Astrocyte of the cerebellum (primary cell): Measurements from ENCODE around the gene C6orf62.
"Not testable (repeated sequence)": the region's sequence is repeated elsewhere in the genome, so short reads cannot be mapped to it uniquely, and the experiment has no call there.

Source experiments
- DNase-seq: peaks from one replicate; pipeline ENCODE4 v3.0.0-alpha.2; 2011; ENCODE audit warnings: low read depth
- H3K4me3 ChIP-seq: 2 replicates; pipeline ENCODE4 v1.5.1; 2011; ENCODE audit warnings: mild to moderate bottlenecking, low read depth, low read length, moderate library complexity
- in situ Hi-C: cut with HindIII; loops from 2 replicates; pipeline ENCODE4 v1.10.0; 2017; ENCODE audit warnings: low sequenced_read_pairs
- TF ChIP-seq, protein P1 (sequence below): IDR thresholded peaks from 2 replicates; pipeline ENCODE4 v1.5.1; 2012; ENCODE audit warnings: low read length, low read depth, moderate library complexity, mild to moderate bottlenecking; ENCODE audit errors: missing control alignments

Gene C6orf62

DNA sequence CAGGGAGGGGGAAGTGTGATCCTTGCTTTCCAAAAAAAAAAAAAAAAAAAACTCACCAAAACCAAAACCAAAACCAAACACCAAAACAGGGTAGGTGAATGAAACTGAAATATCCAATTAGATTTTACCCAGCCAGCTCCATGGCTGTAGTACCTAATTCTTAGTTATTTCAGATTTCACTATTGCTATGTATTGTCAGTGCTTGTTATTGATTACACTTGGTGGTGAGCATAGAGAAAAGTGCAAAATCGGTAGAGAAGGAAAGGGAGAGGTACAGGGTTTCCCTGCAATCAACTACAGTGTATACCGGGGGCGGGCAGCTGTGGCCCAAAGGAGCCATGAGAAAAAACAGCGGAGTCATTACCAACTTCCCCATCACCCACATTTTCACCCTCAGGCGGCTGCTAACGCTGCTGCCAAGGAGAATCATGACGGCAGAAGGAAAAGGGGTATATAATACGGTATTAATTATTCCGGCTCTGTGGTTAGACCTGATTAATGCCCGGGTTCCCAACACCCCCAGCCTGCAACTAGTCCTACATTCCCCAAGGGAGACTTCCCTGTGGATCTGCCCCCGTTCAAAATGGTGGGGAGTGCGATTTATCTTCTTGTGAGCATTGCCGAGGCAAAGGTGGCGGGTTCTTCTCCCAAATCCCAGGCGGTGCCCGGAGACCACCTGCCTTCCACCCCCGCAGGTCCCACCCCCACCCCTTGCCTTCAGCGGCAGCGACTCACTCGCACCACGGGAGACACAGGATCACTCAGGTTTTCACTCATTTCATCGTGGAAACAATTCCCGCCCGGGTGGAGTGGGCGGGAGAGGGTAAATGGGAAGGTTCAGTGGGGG, at the start of gene C6orf62:
C6orf62 (minus strand) TSS at position 30 of the 847 bp plus-strand sequence. CDS start 486 bp downstream, outside the sequence.
- peak within 1 kb of the TSS; percentile 99 for H3K4me3 ChIP-seq
- TF ChIP-seq, protein P1, sequence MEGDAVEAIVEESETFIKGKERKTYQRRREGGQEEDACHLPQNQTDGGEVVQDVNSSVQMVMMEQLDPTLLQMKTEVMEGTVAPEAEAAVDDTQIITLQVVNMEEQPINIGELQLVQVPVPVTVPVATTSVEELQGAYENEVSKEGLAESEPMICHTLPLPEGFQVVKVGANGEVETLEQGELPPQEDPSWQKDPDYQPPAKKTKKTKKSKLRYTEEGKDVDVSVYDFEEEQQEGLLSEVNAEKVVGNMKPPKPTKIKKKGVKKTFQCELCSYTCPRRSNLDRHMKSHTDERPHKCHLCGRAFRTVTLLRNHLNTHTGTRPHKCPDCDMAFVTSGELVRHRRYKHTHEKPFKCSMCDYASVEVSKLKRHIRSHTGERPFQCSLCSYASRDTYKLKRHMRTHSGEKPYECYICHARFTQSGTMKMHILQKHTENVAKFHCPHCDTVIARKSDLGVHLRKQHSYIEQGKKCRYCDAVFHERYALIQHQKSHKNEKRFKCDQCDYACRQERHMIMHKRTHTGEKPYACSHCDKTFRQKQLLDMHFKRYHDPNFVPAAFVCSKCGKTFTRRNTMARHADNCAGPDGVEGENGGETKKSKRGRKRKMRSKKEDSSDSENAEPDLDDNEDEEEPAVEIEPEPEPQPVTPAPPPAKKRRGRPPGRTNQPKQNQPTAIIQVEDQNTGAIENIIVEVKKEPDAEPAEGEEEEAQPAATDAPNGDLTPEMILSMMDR: no peak
- no peak for DNase-seq
- in situ Hi-C loops: no loop called here

DNA sequence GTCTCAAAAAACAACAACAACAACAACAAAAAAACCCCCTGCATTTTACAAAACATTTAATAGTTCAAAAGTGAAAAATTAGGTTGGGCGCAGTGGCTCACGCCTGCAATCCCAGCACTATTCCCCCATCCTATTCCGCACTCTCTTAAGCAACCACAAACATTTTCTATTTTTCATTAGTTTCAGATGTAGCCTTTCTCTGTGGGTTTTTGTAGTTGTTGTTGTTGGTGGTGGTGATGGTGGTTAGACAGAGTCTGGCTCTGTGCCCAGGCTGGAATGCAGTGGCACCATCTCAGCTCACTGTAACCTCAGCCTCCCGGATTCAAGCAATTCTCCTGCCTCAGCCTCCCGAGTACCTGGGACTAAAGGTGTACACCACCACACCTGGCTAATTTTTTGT, 49.4 kb upstream of the C6orf62 start:
- in situ Hi-C loops: no loop called here
- no peak overlapping the region for H3K4me3 ChIP-seq
- TF ChIP-seq, protein P1: no peak
- peak; percentile 22 for DNase-seq

DNA sequence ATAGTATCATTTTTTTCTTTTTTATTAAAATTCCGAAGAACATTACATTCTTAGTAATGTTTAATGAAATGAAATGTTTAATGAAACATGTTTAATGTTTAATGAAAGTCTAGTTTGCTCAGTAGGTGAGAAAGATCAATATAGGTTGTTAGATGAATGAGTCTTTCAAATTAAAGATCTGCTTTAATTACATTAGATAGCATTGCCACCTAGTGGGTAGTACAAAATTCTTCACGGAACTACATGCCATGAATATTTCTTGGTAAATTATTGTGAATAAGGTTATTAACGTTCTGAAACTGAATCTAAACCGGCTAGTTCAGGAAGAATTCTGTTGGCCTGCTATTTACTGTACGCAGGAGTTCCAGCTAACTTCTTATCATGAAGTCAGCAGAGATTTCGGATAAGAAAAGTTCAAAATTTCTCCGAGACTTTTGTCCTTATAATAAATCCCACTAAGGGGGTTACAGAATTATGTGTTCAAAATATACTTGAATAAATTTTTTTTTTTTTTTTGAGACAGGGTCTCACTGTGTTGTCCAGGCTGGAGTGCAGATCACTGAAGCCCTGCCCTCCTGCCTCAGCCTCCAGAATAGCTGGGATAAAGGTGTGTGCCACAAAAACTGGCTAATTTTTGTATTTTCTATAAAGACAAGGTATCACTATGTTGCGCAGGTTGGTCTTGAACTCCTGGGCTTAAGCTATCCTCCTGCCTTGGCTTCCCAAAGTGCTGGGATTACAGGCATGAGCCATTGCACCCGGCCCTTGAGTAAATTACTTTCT, 47.9 kb upstream of the C6orf62 start:
- in situ Hi-C loops: no loop called here
- no peak overlapping the region for H3K4me3 ChIP-seq
- TF ChIP-seq, protein P1: peak; percentile 7
- DNase-seq: peak; percentile 11

DNA sequence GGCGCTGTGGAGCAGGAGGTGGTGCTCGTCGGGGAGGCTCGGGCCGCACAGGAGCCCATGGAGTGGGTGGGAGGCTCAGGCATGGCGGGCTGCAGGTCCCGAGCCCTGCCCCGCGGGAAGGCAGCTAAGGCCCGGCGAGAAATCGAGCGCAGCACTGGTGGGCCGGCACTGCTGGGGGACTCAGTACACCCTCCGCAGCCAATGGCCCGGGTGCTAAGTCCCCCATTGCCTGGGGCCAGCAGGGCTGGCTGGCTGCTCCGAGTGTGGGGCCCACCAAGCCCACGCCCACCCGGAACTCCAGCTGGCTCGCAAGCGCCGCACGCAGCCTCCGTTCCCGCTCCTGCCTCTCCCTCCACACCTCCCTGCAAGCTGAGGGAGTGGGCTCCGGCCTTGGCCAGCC, 47.0 kb upstream of the C6orf62 start:
- in situ Hi-C loops, DNase-seq, H3K4me3 ChIP-seq: not testable (repeated sequence)

DNA sequence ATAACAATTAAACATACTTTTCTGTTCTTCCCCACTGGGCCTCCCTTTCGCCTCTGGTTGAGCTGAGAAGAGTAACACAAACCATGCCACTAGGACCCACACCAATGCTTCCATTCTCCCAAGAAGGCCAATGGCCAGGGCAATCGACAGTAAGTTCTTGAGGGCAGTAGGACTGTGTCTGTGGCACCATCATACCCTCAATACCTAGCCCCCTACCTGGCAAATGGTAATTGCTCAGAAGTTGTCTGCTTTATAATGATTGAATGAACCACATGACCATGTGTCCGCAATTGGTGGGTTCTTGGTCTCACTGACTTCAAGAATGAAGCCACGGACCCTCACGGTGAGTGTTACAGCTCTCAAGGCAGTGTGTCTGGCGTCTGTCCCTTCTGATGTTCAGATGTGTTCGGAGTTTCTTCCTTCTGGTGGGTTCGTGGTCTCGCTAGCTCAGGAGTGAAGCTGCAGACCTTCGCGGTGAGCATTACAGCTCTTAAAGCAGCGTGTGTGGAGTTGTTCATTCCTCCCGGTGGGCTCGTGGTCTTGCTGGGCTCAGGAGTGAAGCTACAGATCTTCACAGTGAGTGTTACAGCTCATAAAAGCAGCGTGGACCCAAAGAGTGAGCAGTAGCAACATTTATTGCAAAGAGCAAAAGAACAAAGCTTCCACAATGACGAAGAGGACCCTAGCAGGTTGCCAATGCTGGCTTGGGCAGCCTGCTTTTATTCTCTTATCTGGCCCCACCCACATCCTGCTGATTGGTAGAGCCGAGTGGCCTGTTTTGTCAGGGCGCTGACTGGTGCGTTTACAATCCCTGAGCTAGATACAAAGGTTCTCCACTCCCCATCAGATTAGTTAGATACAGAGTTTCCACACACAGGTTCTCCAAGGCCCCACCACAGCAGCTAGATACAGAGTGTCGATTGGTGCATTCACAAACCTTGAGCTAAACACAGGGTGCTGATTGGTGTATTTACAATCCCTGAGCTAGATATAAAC, 46.2 kb upstream of the C6orf62 start:
- in situ Hi-C loops, H3K4me3 ChIP-seq, DNase-seq: not testable (repeated sequence)

DNA sequence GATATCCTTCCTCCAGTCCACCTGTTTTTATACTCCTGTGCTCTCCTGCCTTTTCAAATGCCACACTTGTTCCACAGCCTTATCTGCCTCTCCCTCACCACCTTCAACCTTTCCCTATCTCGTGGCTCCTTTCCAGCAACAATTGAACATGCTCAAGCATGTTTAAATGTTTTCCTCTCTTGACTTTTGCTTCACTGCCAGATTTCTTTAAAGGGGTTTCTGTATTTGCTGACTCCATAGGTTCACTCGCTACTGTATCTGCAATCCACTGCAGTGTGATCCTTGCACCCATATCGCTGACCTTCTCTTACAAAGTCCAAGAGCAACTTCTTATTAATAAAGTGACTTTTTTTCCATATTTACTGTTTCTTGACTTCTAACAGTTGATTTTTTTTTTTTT, 44.6 kb upstream of the C6orf62 start:
- H3K4me3 ChIP-seq: no peak overlapping the region
- DNase-seq: no peak
- in situ Hi-C loops: no loop called here
- TF ChIP-seq, protein P1: no peak

DNA sequence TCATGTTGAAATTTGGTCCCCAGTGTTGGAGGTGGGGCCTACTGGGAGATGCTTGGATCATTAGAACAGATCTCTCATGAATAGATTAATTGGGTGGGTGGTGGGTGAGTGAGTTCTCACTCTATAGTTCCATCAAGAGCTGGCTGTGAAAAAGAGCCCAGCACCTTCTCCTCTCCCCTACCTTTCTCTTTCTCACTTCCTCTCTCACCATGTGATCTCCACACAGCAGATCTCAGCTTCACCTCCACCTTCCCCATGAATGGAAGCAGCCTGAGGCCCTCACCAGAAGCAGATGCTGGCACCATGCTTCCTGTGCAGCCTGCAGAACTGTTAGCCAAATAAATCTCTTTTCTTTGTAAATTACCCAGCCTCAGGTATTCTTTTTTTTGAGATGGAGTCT, 42.9 kb upstream of the C6orf62 start:
- TF ChIP-seq, protein P1: no peak
- no peak for DNase-seq

More for the DNA sequence above, 42.9 kb upstream of the C6orf62 start:
- in situ Hi-C loops: no loop called here
- H3K4me3 ChIP-seq: no peak overlapping the region
